Adrenal gland (tissue), 12 donors: Measurements from ENCODE around the gene RTTN. TPM values are rescaled to one million over a fixed set of nuclear protein-coding genes. Genes with fewer than 3 reads are reported as not detected.

ENCODE experiments used
- DNase-seq, 7 donors: peaks; one replicate each; pipeline ENCODE4 v3.0.0-alpha.2; 2019 to 2020
- H3K27ac ChIP-seq, 5 donors: fragments of 200-600 bp; sonication (generic) in 4 of 5; 1 replicate in 3 of 5; 2 replicates in 2 of 5; pipeline versions ENCODE4 v1.5.1 to v1.8.0; 2016 to 2020; ENCODE audit warnings: mild to moderate bottlenecking in 1 of 5
- H3K27me3 ChIP-seq: fragments of 200-600 bp; 2 replicates; pipeline ENCODE4 v1.8.0; 2021
- H3K36me3 ChIP-seq, 2 donors: fragments of 200-600 bp; replicated peaks in 1 of 2; 1 replicate in 1 of 2; 2 replicates in 1 of 2; pipeline versions ENCODE4 v1.5.1 to v1.8.0; 2018 to 2022
- H3K4me1 ChIP-seq, 2 donors: fragments of 200-600 bp; replicated peaks in 1 of 2; 1 replicate in 1 of 2; 2 replicates in 1 of 2; pipeline versions ENCODE4 v1.5.1 to v1.8.0; 2018 to 2021
- H3K4me3 ChIP-seq, 4 donors: fragments of 200-600 bp; sonication (generic) in 3 of 4; one replicate each; pipeline ENCODE4 v1.5.1; 2016 to 2018
- H3K9me3 ChIP-seq, 3 donors: fragments of 200-600 bp; sonication (generic) in 1 of 3; replicated peaks in 1 of 3; 1 replicate in 2 of 3; 2 replicates in 1 of 3; pipeline versions ENCODE4 v1.5.1 to v1.8.0; 2016 to 2021
- POLR2A ChIP-seq, 2 donors: fragments of 450-650 bp; IDR thresholded peaks; one replicate each; pipeline ENCODE4 v1.6.1; 2017; ENCODE audit warnings: antibody characterized with exemption in 2 of 2, mild to moderate bottlenecking in 2 of 2, moderate library complexity in 1 of 2
- WGBS, 4 donors: extraction: QIAGEN DNeasy Blood & Tissue Kit in 2 of 4; methylation state at CpG; one replicate each; pipeline versions ENCODE4 v1.1.5 to v1.1.7; 2013 to 2017; 5-methylcytosine and 5-hydroxymethylcytosine counted together
- intact Hi-C, 2 donors: fragments of 100-400 bp; cut with DNase I; formaldehyde crosslinking; loops; one replicate each; pipeline versions ENCODE4 v1.14.1 to v1.15.0; 2022 to 2023
- polyA plus RNA-seq, 3 donors: library from polyadenylated mRNA; stranded (reverse); fragments of 200-250 nt in 2 of 3; fragments of 350-450 nt in 1 of 3; fragmentation: Illumina TruSeq in 1 of 3; extraction: RNeasy Lipid Tissue Mini Kit (QIAGEN cat#74804) in 1 of 3; gene quantifications; one replicate each; pipeline ENCODE4 v1.2.3, GENCODE V29; 2013 to 2014
- total RNA-seq, 9 donors: library from RNA; depleted of rRNA in 4 of 9; stranded (reverse); fragments of >200 nt in 4 of 9; fragments of 120-200 nt in 1 of 9; fragmentation: NEBNext Ultra II Directional in 1 of 9; extraction: Animal tissue kit (Norgen Biotek cat#: 25700) in 1 of 9; gene quantifications; one replicate each; pipeline versions ENCODE4 v1.1.0 to v1.2.4, GENCODE V29; 2013 to 2023
- TF ChIP-seq, protein P1 (sequence below), 6 experiments: fragments of 450-650 bp in 4 of 6; fragments of 200-600 bp in 2 of 6; sonication (generic) in 1 of 6; IDR thresholded peaks; 1 replicate in 5 of 6; 2 replicates in 1 of 6; pipeline versions ENCODE4 v1.5.1 to v1.8.0; 2016 to 2021; ENCODE audit warnings: antibody characterized with exemption in 6 of 6, mild to moderate bottlenecking in 2 of 6, moderate library complexity in 1 of 6
- donor health status: healthy with polysubstance abuse.
- donor health status: Bipolar disorder and iron deficiency.
- donor health status: DM: yes; HTN: yes; CAD: no.
- donor health status: DM: no; HTN: no; CAD: no.
- donor health status: DM: no; HTN: no; CAD: no.
- donor health status: DM: yes; HTN: yes; CAD: no.

Gene RTTN
- total and polyA plus RNA-seq, 12 donors, result 4.0 to 22.5 (median 7.5) TPM

- intact Hi-C loops, result no loop called here
- no peak for TF ChIP-seq POLR2A (IDR thresholded peaks at IDR 0.05)
- H3K27ac ChIP-seq, result no peak overlapping the region
- DNase-seq, result no peak
- no peaks in the 10 kb centered on the region for H3K9me3 ChIP-seq
- WGBS, 4 donors, result 76 to 94% (median 91%) methylated on average over 1 of the region's 1 CpG
- H3K36me3 ChIP-seq, result no peaks in the 10 kb centered on the region
- no peak overlapping the region for H3K4me3 ChIP-seq
- no peaks in the 10 kb centered on the region for H3K4me1 ChIP-seq
- H3K27me3 ChIP-seq, result no peaks in the 10 kb centered on the region
Observed at GRCh38 chr18:70139138-70139537, 66.3 kb downstream of the RTTN start.

DNA sequence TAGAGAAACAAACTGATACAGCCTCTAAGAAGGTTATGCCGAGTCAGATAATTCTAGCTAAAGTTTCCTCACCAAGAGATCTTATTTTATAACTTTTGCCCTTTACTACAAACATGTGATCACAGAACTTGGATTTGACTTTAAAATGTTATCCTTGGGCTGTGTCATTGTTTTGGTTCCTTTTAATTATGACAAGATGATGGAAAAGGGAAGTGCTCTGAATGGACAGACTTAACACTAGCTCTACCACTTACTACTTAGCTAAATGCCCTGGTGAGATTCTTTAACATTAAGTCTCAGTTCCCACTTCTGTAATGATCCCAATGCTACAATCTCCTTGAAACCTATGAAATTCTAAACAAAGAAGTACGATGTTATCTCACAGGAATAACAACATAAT is 69.9 kb downstream of the RTTN start:
- Histone ChIP-seq H3K9me3 (peaks cover 0 to 5% (median 0%) of the 10 kb centered on the region in 3 donors), H3K4me1 (no peaks in the 10 kb centered on the region), H3K27me3 (no peaks in the 10 kb centered on the region), H3K4me3 (no peak overlapping the region), H3K36me3 (no peaks in the 10 kb centered on the region), H3K27ac (no peak overlapping the region)
- DNase-seq, result no peak
- 43 to 60% (median 49%) methylated on average over 2 of the region's 2 CpGs for WGBS, 4 donors
- intact Hi-C loops, result no loop called here
- no peak for TF ChIP-seq POLR2A (IDR thresholded peaks at IDR 0.05)
- TF ChIP-seq, protein P1, sequence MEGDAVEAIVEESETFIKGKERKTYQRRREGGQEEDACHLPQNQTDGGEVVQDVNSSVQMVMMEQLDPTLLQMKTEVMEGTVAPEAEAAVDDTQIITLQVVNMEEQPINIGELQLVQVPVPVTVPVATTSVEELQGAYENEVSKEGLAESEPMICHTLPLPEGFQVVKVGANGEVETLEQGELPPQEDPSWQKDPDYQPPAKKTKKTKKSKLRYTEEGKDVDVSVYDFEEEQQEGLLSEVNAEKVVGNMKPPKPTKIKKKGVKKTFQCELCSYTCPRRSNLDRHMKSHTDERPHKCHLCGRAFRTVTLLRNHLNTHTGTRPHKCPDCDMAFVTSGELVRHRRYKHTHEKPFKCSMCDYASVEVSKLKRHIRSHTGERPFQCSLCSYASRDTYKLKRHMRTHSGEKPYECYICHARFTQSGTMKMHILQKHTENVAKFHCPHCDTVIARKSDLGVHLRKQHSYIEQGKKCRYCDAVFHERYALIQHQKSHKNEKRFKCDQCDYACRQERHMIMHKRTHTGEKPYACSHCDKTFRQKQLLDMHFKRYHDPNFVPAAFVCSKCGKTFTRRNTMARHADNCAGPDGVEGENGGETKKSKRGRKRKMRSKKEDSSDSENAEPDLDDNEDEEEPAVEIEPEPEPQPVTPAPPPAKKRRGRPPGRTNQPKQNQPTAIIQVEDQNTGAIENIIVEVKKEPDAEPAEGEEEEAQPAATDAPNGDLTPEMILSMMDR (IDR thresholded peaks at IDR 0.05), result no peak

GRCh38 chr18:70132999-70133398 is 72.5 kb downstream of the RTTN start:
- H3K27me3 ChIP-seq, result no peaks in the 10 kb centered on the region
- no peak for TF ChIP-seq POLR2A (IDR thresholded peaks at IDR 0.05)
- TF ChIP-seq, protein P1 (IDR thresholded peaks at IDR 0.05), result no peak
- H3K36me3 ChIP-seq, result no peaks in the 10 kb centered on the region
- H3K4me1 ChIP-seq, result no peaks in the 10 kb centered on the region
- H3K4me3 ChIP-seq, result no peak overlapping the region
- intact Hi-C loops, result no loop called here
- H3K27ac ChIP-seq, result no peak overlapping the region
- DNase-seq, result peak in 1 of 7 donors; percentile 2
- WGBS, 4 donors, result 77 to 89% (median 80%) methylated on average over 2 of the region's 2 CpGs
- peaks cover 0 to 5% (median 0%) of the 10 kb centered on the region in 3 donors for H3K9me3 ChIP-seq

DNA sequence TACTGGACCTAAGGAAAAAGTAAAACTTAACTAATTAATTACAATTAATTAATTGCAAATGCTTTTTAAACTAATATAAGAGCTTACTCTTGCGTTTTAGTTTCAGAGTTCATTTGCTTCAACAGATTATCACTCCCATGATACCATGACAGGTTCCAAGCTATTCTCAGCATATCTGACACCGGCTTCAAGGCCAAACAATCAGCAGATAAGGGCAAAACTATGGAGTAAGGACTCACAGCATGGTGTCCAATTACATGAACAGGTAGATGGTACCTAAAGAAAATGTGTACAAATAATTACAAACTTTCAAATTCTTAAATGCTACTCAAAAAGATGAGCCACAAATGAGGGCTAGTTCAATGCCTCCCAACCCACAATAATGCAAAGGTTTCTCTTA is 77.2 kb downstream of the RTTN start:
- no peak overlapping the region for H3K4me3 ChIP-seq
- DNase-seq, result no peak
- H3K9me3 ChIP-seq, result peaks cover 0 to 5% (median 0%) of the 10 kb centered on the region in 3 donors
- WGBS, 4 donors, result 58 to 69% (median 65%) methylated on average over 2 of the region's 2 CpGs
- no peaks in the 10 kb centered on the region for H3K27me3 ChIP-seq
- no peak overlapping the region for H3K27ac ChIP-seq
- no peaks in the 10 kb centered on the region for H3K36me3 ChIP-seq
- intact Hi-C loops, result no loop called here
- TF ChIP-seq, protein P1 (IDR thresholded peaks at IDR 0.05), result no peak
- TF ChIP-seq POLR2A (IDR thresholded peaks at IDR 0.05), result no peak
- H3K4me1 ChIP-seq, result peaks cover 0 to 6% of the 10 kb centered on the region in 2 donors

DNA sequence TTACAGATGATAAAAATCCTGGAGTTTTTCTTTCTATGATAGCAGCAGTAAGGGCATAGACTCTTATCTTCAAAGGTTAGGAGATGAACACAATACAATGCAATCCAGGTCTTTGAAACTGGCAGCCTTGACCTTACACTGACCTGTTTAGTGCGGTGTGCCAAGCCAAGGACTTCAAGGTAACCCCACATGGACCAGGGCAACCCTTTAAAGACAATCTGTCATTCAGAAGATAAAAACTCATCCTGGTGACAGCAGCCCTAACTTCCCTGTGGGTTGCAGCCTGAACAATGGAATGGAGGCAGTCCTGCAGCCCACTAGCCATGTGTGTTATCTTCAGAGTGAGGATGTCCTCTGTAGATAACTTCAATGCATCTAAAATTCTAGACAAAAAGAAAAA is 78.1 kb downstream of the RTTN start:
- DNase-seq, result no peak
- intact Hi-C loops, result no loop called here
- Histone ChIP-seq H3K4me1 (peaks cover 0 to 6% of the 10 kb centered on the region in 2 donors), H3K27ac (no peak overlapping the region), H3K36me3 (no peaks in the 10 kb centered on the region), H3K27me3 (no peaks in the 10 kb centered on the region), H3K4me3 (no peak overlapping the region), H3K9me3 (peaks cover 0 to 9% (median 0%) of the 10 kb centered on the region in 3 donors)
- TF ChIP-seq, protein P1 (IDR thresholded peaks at IDR 0.05), result no peak
- TF ChIP-seq POLR2A (IDR thresholded peaks at IDR 0.05), result no peak
- WGBS, 4 donors, result 21 to 47% (median 36%) methylated on average over 1 of the region's 1 CpG
